22Rv1 (cell line): ENCODE measurements around the gene SLC16A13.

Experiments
- ZFX ChIP-seq: fragments of 450-650 bp; IDR thresholded peaks from 2 replicates; pipeline ENCODE4 v1.6.1; 2017; ENCODE audit warnings: antibody characterized with exemption, borderline replicate concordance
- TF ChIP-seq, protein P1 (sequence below): fragments of 450-650 bp; IDR thresholded peaks from 2 replicates; pipeline ENCODE4 v1.5.1; 2017; ENCODE audit warnings: mild to moderate bottlenecking

DNA sequence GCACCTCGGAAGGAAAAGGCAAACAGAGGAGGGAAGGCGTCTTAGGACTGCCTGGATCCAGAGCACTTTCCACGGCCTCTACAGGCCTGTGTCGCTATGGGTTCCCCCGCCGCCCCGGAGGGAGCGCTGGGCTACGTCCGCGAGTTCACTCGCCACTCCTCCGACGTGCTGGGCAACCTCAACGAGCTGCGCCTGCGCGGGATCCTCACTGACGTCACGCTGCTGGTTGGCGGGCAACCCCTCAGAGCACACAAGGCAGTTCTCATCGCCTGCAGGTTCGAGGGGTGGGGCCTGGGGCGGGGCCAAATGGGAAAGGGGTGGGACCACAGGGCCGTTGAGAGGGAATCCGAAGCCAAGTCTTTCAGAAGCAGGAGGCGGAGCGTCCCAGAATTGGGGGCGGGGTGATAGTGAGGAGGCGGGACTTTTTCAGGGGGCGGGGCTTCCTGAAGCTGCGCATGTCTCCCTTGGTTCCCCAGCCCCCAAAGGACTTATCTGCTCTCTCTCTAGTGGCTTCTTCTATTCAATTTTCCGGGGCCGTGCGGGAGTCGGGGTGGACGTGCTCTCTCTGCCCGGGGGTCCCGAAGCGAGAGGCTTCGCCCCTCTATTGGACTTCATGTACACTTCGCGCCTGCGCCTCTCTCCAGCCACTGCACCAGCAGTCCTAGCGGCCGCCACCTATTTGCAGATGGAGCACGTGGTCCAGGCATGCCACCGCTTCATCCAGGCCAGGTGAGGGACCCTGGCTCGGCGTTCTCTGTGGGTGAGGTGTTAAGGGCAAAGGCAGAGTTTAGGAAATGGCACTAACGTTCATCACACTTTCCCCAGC, 12.0 kb upstream of the SLC16A13 start:
- TF ChIP-seq, protein P1, sequence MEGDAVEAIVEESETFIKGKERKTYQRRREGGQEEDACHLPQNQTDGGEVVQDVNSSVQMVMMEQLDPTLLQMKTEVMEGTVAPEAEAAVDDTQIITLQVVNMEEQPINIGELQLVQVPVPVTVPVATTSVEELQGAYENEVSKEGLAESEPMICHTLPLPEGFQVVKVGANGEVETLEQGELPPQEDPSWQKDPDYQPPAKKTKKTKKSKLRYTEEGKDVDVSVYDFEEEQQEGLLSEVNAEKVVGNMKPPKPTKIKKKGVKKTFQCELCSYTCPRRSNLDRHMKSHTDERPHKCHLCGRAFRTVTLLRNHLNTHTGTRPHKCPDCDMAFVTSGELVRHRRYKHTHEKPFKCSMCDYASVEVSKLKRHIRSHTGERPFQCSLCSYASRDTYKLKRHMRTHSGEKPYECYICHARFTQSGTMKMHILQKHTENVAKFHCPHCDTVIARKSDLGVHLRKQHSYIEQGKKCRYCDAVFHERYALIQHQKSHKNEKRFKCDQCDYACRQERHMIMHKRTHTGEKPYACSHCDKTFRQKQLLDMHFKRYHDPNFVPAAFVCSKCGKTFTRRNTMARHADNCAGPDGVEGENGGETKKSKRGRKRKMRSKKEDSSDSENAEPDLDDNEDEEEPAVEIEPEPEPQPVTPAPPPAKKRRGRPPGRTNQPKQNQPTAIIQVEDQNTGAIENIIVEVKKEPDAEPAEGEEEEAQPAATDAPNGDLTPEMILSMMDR, result peak; percentile 20
- TF ChIP-seq ZFX, result no peak
